Activated naive CD4-positive, alpha-beta T cell treated with anti-CD3 and anti-CD28 coated beads, Interleukin-2, amount 50 U/mL, for 72 hours (primary cell): ENCODE data around the gene CAMK2N1. TPM values are rescaled to one million over a fixed set of nuclear protein-coding genes. Genes with fewer than 3 reads are reported as not detected.
A peak's percentile ranks its signal among the peaks of the same experiment; 100 is the strongest.
"Not testable (repeated sequence)": the region's sequence is repeated elsewhere in the genome, so short reads cannot be mapped to it uniquely, and the experiment has no call there.

ENCODE experiments used
- ATAC-seq, 2 donors: fragments of 150-1000 bp; cut with Tn5 transposase; 2 replicates each; pipeline ENCODE4 v1.10.0; 2021; ENCODE audit warnings: mild to moderate bottlenecking in 2 of 2, moderate library complexity in 2 of 2
- DNase-seq, 2 donors: peaks; one replicate each; pipeline ENCODE4 v3.0.0; 2021 to 2022; ENCODE audit warnings: low spot score in 2 of 2
- H3K27ac Mint-ChIP-seq, 2 donors: one replicate each; pipeline ENCODE4 v1.8.0; 2022; ENCODE audit warnings: mild to moderate bottlenecking in 2 of 2, mixed read lengths in 2 of 2
- H3K36me3 Mint-ChIP-seq, 2 donors: one replicate each; pipeline ENCODE4 v1.8.0; 2022; ENCODE audit warnings: mixed read lengths in 2 of 2
- H3K9me3 Mint-ChIP-seq, 2 donors: one replicate each; pipeline ENCODE4 v1.8.0; 2022; ENCODE audit warnings: mixed read lengths in 2 of 2
- total RNA-seq, 2 donors: library from RNA; stranded (reverse); gene quantifications; one replicate each; pipeline ENCODE4 v1.2.3, GENCODE V29; 2022

Gene CAMK2N1
- under 1 TPM; 0.25 to 0.51 TPM for total RNA-seq

- H3K27ac Mint-ChIP-seq = peak within 1 kb of the TSS in 1 of 2 donors; percentile 40
- ATAC-seq = peak; percentile 69 to 73
- no peaks in the 10 kb centered on the region for H3K9me3 Mint-ChIP-seq
- H3K36me3 Mint-ChIP-seq = peaks cover 0 to 6% of the 10 kb centered on the region in 2 donors
- no peak for DNase-seq
Observed at GRCh38 chr1:20485527-20486456, at the start of gene CAMK2N1. Gene CAMK2N1, minus strand, starts transcription at chr1:20486210. Its CDS starts 831 bp downstream, at chr1:20485379.

- DNase-seq = no peak
- Mint-ChIP-seq H3K36me3 (no peaks in the 10 kb centered on the region), H3K9me3 (no peaks in the 10 kb centered on the region), H3K27ac (no peak overlapping the region)
- ATAC-seq = no peak
Observed at GRCh38 chr1:20534659-20535417, 48.8 kb upstream of the CAMK2N1 start.

GRCh38 chr1:20533635-20534034, 47.6 kb upstream of the CAMK2N1 start:
- no peak for ATAC-seq

GRCh38 chr1:20530901-20531300, 44.9 kb upstream of the CAMK2N1 start:
- H3K27ac Mint-ChIP-seq = no peak overlapping the region
- H3K36me3 Mint-ChIP-seq = no peaks in the 10 kb centered on the region
- no peaks in the 10 kb centered on the region for H3K9me3 Mint-ChIP-seq
- no peak for ATAC-seq
- DNase-seq = no peak

More at GRCh38 chr1:20533635-20534034, 47.6 kb upstream of the CAMK2N1 start:
- Mint-ChIP-seq H3K9me3 (no peaks in the 10 kb centered on the region), H3K27ac (no peak overlapping the region), H3K36me3 (no peaks in the 10 kb centered on the region)
- no peak for DNase-seq

- H3K9me3 Mint-ChIP-seq = no peaks in the 10 kb centered on the region
- no peak overlapping the region for H3K27ac Mint-ChIP-seq
- DNase-seq (no peak), ATAC-seq (no peak)
- no peaks in the 10 kb centered on the region for H3K36me3 Mint-ChIP-seq
Observed at GRCh38 chr1:20530306-20530705, 44.3 kb upstream of the CAMK2N1 start.

GRCh38 chr1:20528221-20528620, 42.2 kb upstream of the CAMK2N1 start:
- H3K36me3 Mint-ChIP-seq = no peaks in the 10 kb centered on the region
- no peak for ATAC-seq
- DNase-seq = no peak
- H3K9me3 Mint-ChIP-seq = no peaks in the 10 kb centered on the region
- H3K27ac Mint-ChIP-seq = no peak overlapping the region

GRCh38 chr1:20526267-20526666, 40.3 kb upstream of the CAMK2N1 start:
- Mint-ChIP-seq H3K27ac (no peak overlapping the region), H3K36me3 (no peaks in the 10 kb centered on the region), H3K9me3 (no peaks in the 10 kb centered on the region)
- no peak for ATAC-seq
- DNase-seq = no peak

- H3K9me3 Mint-ChIP-seq = no peaks in the 10 kb centered on the region
- peak in 1 of 2 donors; percentile 78 for DNase-seq
- H3K36me3 Mint-ChIP-seq = no peaks in the 10 kb centered on the region
- no peak overlapping the region for H3K27ac Mint-ChIP-seq
- ATAC-seq = peak; percentile 49 to 54
Observed at GRCh38 chr1:20521960-20522861, 36.2 kb upstream of the CAMK2N1 start.

- H3K36me3 Mint-ChIP-seq, ATAC-seq, DNase-seq, H3K9me3 Mint-ChIP-seq: not testable (repeated sequence)
- peak overlapping the region in 1 of 2 donors; percentile 79 for H3K27ac Mint-ChIP-seq
Observed at GRCh38 chr1:20519609-20520262, 33.7 kb upstream of the CAMK2N1 start.

- peaks cover 0 to 9% of the 10 kb centered on the region in 2 donors for H3K36me3 Mint-ChIP-seq
- no peak for ATAC-seq
Observed at GRCh38 chr1:20511518-20512428, 25.8 kb upstream of the CAMK2N1 start.

GRCh38 chr1:20508411-20508771, 22.4 kb upstream of the CAMK2N1 start:
- Mint-ChIP-seq H3K27ac (peak overlapping the region; percentile 87 to 96), H3K36me3 (peaks cover 0 to 9% of the 10 kb centered on the region in 2 donors), H3K9me3 (no peaks in the 10 kb centered on the region)
- no peak for DNase-seq
- no peak for ATAC-seq

More at GRCh38 chr1:20511518-20512428, 25.8 kb upstream of the CAMK2N1 start:
- Mint-ChIP-seq H3K9me3 (no peaks in the 10 kb centered on the region), H3K27ac (no peak overlapping the region)
- no peak for DNase-seq

- Mint-ChIP-seq H3K36me3 (peaks cover 0 to 9% of the 10 kb centered on the region in 2 donors), H3K9me3 (no peaks in the 10 kb centered on the region), H3K27ac (peak within 1 kb of the TSS; percentile 87 to 96)
- ATAC-seq (peak; percentile 96 to 99), DNase-seq (peak; percentile 92 to 94)
Observed at GRCh38 chr1:20507564-20508410, 21.8 kb upstream of the CAMK2N1 start, which contains the start of gene MUL1. Gene MUL1, minus strand, starts transcription at chr1:20508151. Its CDS starts 127 bp downstream, at chr1:20508024.

- peak; percentile 25 to 41 for ATAC-seq
- peaks cover 0 to 9% of the 10 kb centered on the region in 2 donors for H3K36me3 Mint-ChIP-seq
- H3K27ac Mint-ChIP-seq = peak overlapping the region; percentile 87 to 96
Observed at GRCh38 chr1:20507248-20507563, 21.2 kb upstream of the CAMK2N1 start.

GRCh38 chr1:20505488-20505887, 19.5 kb upstream of the CAMK2N1 start:
- H3K36me3 Mint-ChIP-seq = peaks cover 0 to 15% of the 10 kb centered on the region in 2 donors
- no peak for ATAC-seq
- H3K27ac Mint-ChIP-seq = no peak overlapping the region
- DNase-seq = no peak
- no peaks in the 10 kb centered on the region for H3K9me3 Mint-ChIP-seq

More at GRCh38 chr1:20507248-20507563, 21.2 kb upstream of the CAMK2N1 start:
- no peak for DNase-seq
- no peaks in the 10 kb centered on the region for H3K9me3 Mint-ChIP-seq
